NCI-H69 (cell line): ENCODE measurements around the gene RENBP.

ENCODE experiments used
- DNase-seq: peaks from one replicate; lab custom pipeline; 2025; lab: John Stamatoyannopoulos, UW

Gene RENBP

DNA sequence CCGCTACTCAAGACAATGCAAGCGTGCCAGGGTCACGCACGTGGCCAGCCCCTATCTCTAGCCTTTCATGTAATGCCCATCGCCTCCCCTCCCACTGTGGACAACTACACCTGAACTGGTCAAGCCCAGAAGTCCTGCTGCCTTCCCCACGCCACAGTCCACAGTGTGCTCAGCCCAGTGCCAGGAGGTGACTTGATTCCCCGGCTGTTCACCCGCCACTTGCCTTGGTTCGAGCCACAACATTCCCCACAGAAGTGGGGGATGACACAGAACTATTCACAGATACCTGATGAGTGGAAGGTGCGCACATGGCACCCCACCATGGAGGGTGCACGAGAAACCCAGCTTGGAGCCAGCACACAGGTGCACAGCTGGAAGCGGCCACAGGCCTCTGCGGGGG, 25.2 kb downstream of the RENBP start:
- DNase-seq = no peak

DNA sequence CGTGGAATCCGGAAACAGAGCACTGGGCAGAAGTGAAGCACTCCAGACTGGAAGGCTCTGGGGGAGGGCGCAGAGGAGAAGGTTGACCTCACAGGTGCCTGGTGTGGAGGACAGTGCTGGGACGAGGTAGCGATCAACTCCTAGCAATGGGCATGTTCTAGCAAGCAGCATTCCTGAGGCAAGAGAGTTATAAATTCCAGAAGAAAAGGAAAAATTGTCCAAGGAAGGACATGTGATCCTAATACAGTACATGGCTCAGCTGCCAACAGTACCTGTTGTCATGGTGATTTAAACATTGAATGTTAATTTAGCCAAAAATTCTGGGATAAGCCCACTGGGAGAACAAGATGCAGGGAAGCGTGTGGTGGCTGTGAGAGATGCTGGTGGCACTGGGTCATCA, 26.6 kb downstream of the RENBP start:
- DNase-seq = no peak

DNA sequence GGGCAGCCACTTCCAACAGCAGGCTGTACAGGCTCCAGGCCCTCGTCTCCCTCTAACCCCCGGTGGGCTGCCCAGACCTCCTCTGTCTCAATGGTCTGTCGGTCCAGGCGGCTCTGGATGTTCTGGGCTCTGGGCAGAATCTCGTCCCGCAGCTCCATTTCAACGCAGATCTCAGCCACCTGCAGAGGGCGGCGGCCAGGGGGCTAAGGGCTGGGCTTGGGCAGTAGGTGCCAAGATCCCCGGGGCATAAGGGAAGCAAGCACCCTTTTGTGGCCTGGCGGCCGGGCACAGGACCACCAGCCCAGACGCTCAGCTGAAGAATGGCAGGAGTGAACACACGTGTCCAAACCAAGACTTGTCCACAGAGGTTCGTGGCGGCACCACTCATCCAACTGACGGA, 30.7 kb downstream of the RENBP start:
- DNase-seq = no peak

DNA sequence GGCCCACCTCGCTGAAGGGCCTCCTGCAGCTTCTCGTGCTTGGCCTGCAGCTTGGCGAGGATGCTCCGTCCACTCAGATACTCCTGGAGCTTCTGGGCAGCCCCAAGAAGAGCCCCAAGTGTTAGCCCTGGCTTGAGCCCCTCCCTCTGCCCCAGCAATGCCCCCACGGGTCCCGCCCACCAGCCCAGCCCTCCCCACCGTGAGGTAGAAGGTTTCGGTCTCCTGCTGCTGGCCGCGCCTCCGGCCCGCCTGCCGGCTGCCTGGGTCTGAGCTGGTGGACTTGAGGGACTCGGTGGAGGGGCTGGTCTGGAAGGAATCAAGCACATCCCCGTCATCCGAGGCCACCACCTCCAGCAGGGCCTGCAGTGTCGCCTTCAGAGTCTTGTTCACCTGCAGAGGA, 31.2 kb downstream of the RENBP start:
- no peak for DNase-seq

DNA sequence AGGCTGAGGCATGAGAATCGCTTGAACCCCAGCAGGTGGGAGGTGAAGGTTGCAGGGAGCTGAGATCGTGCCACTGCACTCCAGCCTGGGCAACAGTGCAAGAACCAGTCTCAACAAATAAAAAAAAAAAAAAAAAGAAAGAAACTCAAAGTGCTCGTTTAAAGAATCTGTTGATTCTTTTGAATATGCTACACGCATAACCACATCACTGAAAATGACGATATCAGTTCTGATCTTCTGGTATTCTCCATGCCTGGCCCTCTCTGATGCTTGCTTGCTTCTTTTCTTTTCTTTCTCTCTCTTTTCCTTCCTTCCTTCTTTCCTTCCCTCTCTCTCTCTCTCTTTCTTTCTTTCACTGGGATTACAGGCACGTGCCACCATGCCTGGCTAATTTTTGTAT, 32.6 kb downstream of the RENBP start:
- DNase-seq = no peak

DNA sequence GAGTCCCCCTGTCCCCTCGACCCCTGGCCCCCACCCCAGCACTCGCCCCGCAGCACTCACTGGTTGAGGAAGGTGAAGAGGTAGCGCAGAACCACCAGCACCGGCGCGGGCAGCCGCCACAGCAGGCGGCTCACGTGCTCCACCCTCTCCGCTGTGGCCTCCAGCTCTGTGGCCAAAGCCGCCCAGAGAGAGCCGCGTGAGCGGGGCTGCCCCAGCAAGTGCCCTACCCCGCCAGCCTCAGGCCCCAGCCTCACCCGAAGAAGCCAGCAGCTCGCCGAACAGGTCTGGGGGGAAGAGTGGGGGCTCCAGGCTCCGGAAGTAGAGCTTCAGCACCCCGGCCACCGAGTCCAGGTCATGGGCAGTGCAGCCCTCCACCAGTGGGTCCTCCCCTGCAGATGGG, 34.0 kb downstream of the RENBP start:
- DNase-seq = no peak

DNA sequence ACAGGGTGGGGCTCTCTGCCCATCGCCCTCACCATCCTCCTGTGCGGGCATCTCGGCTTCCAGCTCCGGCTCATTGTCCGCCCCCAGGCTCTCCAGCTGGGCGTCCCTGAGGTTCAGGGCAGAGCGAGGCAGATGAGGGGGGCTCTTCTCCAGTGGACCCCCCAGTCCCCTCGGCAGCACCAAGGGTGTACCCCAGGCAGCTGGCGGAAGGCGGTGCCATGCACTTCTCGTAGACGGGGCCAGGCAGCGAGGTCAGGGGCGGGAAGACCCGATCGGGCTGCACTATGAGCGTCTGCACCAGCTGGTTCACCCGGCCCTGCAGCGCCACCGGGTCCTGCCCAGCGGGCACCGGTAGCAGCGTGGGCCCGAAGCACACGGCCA, 34.5 kb downstream of the RENBP start:
- DNase-seq = no peak

DNA sequence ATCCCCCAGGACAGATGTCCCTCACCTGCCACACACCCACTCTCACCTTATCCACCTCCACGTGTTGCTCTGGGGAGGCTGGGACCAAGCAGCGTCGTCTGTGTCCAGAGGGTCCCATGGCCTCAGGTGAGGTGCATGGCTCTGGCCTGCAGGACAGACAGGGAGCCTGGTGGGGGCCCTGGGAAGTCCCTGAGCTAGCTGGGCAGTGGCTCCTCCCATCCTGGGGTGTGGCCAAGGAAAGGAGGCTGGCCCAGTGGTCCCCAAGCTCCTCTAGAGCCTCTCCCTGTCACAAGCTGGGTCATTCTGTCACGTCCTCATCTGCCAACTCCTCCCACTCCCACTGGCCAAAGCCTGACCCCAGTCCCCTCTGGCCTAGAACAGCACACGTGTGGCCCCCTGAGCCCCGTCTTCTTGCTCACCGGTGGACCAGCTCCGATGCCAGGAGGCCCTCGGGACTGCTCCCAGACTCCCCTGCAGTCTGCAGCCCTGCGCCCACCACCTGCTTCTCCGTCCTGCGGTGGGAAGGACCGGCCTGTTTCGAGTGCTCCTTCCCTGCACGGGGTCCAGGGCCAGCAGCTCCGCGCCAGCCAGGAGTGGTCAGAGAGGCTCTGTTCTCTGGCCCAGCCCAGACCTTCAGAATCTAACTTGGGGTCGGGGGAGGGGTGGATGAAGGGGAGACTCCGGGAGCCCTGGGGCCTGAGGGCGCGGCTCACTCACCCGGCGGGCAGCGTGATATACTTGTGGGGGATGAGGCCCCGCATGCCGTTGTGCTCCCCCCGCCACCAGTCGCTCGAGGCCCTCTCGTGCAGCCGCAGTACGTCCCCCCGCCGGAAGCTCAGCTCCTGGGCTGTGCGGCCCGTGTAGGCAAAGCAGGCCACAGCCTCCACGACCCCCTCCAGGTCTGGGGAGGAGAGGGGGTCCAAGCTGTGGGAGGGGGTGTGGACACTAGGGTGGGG, 35.1 kb downstream of the RENBP start:
- peak; percentile 6 for DNase-seq

DNA sequence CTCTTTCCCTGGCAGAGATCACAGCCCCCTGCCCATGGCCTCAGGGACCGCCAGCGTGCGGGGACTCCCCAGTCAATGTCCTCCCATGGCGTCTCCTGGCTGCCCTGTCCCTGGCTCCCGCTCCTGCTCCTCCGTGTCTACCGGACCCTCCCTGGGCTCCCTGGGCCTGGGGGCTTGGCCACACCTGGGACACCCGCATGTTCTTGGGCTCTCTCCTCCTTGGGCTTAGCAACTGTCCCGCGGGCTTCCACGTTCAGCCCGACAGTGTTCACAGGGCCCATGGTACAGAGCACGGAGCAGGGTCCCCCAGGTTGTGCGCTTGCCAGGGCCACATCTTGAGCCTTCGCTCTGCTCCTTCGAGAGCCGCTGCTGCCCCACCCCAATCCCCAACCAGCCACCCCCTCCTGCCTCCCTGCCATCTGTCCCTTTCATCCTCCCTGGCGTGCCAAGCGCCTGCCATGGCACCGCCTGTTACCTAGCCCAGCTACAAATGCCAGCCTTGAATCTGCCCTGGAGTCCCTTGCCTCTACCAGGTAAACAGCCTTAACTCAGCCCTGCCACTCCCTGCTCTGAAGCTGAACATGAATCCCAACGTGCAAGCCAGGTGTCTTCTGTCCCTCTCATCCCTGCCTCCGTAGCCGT, 36.1 kb downstream of the RENBP start:
- DNase-seq = peak; percentile 12

DNA sequence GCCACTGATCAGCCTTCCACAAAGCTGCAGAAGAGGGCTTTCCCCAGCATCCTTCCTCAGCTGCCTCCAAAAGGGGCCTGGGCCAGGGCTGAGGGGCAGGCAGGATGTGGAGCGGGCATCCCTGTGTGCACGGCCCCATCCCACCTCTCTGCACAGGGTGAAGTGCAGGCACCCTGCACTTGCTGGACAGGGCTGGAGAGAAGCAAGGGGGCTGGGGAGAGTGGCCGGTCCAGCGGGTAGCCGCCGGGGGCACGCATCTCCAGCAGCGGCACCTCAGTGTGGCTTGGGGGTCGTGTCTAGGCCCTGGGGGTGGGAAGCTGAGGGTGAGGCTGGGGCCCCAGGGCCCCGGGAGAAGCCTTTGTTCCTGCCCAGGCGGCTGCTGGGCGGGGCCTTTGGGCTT, 37.0 kb downstream of the RENBP start:
- no peak for DNase-seq

DNA sequence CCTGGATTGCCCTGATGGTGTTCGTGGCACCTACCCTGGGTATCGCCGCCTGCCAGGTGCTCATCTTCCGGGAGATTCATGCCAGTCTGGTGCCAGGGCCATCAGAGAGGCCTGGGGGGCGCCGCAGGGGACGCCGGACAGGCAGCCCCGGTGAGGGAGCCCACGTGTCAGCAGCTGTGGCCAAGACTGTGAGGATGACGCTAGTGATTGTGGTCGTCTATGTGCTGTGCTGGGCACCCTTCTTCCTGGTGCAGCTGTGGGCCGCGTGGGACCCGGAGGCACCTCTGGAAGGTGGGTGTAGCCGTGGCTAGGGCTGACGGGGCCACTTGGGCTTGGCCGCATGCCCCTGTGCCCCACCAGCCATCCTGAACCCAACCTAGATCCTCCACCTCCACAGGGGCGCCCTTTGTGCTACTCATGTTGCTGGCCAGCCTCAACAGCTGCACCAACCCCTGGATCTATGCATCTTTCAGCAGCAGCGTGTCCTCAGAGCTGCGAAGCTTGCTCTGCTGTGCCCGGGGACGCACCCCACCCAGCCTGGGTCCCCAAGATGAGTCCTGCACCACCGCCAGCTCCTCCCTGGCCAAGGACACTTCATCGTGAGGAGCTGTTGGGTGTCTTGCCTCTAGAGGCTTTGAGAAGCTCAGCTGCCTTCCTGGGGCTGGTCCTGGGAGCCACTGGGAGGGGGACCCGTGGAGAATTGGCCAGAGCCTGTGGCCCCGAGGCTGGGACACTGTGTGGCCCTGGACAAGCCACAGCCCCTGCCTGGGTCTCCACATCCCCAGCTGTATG, 38.1 kb downstream of the RENBP start:
- DNase-seq = no peak

DNA sequence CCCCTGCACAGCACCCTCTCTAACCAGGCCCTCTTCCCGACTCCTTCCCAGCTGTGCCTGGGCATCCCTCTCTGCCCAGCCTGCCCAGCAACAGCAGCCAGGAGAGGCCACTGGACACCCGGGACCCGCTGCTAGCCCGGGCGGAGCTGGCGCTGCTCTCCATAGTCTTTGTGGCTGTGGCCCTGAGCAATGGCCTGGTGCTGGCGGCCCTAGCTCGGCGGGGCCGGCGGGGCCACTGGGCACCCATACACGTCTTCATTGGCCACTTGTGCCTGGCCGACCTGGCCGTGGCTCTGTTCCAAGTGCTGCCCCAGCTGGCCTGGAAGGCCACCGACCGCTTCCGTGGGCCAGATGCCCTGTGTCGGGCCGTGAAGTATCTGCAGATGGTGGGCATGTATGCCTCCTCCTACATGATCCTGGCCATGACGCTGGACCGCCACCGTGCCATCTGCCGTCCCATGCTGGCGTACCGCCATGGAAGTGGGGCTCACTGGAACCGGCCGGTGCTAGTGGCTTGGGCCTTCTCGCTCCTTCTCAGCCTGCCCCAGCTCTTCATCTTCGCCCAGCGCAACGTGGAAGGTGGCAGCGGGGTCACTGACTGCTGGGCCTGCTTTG, 38.9 kb downstream of the RENBP start:
- DNase-seq = no peak

DNA sequence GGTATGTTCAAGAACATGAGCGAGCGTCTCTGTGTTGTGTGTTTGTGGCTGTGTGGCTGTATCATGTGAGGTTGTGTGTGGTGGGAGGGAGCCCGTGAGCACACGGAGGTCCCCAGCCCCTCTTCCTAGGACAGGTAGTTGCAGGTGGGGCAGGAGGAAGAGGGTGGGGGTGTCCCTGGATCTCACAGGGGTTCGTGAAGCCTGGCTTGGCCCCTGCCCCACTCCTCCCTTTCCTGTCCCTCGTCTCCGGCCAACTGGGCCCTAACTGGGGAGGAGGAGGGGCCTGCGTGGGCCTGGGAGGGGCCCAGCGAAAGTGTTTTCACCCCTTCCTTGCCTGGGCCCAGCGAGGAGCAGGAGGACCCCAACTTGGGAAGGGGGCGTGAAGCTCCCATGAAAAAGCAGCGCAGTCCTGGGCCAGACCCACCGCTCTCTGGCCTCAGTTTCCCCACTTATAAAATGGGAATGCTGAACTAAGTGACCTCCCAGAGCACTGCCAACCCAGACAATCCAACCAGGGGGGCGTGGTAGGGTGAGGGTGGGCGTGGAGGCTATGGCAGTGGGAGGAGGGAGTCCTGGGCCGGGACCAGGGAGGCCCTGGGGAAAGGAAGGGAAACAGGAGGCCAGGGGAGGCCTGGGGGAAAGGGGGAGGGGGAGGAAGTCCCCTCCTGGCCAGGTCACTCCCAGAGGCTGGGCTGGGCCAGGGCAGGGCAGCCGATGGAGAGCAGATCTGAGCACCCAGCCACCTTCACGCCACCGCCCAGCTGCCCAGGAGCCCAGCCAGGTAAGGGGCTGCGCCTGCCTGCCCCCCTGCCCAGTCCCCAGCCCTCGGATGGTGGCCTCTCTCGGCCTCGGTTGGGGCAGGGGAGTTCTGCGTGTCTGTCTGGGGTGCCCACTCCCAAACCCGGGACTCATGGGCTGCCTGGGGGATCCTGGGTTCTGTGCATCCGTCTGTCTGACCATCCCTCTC, 40.2 kb downstream of the RENBP start, which contains the start of gene AVPR2:
AVPR2 (plus strand) TSS at position 683 of the 967 bp plus-strand sequence. CDS start 473 bp downstream, outside the sequence.
- no peak for DNase-seq

DNA sequence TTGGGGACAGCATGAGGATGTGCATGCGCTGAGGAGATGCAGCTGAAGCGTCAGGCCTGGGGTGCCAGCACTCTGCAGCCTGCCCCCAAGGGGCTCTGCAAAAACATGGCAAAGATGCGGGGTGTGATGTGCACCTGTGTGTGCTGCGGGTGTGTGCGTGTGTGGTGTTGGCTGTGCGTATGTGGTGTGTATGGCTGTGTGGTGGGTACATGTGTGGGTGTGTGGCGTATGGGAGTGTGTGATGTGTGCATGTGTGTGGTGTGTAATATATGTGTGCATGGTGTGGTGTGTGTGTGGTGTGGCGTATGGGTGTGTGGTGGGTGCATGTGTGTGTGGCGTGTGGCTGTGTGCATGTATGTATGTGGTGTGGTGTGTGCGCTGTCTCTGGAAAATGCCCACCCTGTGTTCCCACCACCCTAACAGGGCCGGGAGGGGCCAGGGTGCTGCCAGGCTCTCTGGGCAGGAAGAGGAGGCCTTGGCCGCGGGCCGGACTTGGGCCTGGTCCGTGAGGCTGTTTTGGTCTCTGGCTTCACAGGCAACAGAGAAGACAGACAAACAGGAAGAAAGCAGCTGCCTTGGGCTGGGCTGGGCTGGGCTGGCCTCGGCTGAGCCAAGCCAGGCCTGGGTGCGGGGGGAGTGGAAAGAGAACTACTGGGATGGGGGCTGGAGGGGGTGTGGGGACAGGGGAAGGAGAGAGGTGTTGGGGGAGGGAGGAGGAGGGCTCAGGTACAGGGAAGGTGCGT, 41.0 kb downstream of the RENBP start:
- DNase-seq = no peak

DNA sequence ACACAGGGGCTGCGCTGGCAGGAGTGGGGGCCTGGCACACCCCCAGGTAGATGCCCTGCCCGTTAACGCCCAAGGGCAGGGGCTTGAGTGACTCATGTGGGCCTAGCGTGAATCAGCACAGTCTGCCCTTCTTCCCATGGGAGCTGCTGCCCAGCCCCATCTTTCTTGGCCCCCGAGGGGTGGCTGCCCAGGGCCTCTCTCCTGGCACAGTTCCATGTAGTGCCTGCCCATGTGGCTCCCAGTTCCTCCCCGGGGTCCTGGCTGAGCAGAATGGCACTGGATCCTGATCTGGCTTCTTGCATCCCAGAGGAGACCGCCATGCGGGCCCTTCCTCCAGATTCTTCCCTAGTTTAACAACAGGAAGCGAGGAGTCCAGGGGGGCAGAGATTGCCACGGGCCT, 42.1 kb downstream of the RENBP start:
- DNase-seq = peak; percentile 66

DNA sequence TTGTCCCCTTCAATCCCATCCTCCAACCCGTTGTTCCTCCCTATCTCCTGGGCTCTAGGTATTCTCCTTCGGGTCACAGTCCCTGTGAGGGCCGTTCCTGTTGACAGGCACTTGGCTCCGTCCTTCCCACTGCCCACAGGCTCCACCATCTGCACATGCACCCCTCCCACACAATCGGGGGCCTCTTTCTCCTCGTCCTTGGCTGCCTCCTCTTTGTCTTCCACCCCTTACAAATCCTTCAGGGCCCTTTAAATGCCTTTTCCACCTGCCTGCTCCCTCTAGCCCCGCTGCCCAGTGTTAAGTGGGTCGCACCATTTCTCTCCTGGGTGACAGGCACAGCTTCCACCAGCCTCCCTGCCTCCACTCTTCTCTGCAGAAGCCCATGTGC, 42.7 kb downstream of the RENBP start:
- DNase-seq = peak; percentile 20

DNA sequence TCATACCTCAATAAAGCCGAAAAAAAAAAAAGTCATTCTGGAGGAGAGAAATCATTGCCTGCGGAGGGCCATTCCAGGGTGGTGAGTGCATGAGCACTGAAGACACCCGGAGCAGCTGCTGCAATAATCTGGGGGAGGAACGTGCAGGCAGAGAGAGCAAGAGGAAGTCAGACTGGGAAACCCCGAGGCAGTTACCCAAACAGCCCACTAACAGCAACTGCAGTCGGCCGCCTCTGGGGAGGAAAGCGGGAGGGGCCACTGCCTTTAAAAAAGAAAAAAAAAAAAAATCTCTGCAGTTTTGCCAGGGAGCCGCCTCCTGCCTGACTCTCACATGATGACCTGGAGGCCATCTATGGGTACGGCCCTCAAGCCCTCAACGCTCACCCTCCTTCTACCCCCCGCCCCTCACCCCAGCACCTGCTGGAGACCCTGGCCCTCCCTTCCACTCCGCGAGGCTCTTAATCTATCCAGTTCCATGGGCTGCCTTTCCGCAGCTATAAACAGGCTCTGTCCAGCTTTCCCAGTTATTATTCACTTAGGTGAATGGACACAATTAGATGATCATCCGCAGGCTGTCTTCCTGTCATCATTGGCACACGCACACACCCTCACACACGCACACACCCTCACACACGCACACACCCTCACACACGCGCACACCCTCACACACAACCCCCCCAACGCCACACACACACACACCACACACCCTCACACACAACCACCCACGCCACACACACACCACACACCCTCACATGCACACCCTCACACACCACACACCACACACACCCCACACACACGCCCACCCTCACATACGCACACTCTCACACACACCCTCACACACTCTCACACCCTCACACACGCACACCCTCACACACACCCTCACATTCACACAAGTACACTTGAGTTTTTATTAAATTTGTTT, 43.4 kb downstream of the RENBP start:
- peak; percentile 85 for DNase-seq

DNA sequence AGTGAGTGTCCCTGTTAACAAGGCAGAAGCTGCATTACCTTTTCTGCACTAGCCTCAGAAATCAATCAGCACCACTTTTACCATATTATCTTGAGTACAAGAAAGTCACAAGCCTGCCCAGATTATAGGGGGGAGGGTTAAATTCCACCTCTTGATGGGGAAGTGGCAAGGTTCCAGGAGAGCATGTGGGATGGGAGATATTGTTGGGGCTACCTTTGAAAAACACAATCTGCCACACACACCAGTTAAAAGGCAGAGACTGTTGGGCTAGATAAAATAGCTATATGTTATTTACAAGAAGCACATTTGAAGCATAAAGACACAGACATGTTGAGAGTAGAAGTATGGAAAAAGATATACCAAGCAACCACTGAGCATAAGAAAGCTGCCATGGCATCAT, 46.5 kb downstream of the RENBP start:
- DNase-seq = no peak

DNA sequence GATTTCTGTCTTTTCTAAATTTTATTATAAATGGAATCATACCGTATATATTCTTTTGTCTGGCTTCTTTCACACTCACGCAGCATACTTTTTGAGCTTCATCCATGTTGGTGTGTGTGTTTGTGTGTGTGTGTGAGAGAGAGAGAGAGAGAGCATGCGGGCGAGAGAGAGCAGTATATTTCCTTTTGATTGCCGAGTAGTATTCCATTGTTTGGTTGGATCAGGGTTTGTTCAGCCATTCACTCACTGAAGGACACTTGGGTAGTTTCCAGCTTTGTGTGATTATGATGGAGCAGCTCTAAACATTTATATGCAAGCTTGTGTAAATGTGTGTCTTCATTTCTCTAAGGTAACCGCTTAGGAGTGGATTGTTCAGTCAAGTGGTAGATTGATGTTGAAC, 55.3 kb downstream of the RENBP start:
- no peak for DNase-seq
